GM19455 (cell line): ENCODE results near the gene MAJIN.

ENCODE experiments used
- ATAC-seq: cut with Tn5 transposase; IDR thresholded peaks from one replicate; pipeline ENCODE4 v1.9.1; 2021; ENCODE audit not compliant: unreplicated experiment

Gene MAJIN

GRCh38 chr11:64914123-64914522 lies 57.8 kb downstream of the MAJIN start:
- no peak for ATAC-seq

DNA sequence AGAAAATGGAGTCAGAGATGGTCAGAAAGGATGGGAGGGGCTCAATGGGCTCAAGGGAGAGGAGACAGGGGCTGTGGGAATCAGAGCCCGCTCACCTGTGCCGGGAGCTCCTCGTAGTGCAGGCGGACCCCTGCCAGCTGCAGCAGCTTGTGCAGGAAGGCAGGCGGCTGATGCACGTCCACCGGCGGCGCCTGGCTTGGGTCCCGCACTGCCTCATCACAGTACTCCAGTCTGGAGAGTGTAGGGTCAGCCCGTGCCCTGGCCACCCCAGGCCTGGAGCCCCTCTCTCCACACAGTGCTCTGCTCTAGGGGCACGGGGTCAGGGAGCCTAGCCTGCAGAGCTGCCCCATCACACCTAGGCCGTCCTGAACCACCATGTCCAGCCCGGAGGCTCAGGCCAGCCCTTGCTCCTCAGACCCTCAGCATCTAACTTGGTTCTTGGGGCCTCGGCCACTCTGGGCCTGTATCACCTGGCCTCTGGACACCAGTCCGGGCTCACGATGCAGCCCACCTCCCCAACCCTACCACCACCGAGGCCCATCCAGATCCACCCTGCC lies 58.7 kb downstream of the MAJIN start:
- ATAC-seq, result no peak

DNA sequence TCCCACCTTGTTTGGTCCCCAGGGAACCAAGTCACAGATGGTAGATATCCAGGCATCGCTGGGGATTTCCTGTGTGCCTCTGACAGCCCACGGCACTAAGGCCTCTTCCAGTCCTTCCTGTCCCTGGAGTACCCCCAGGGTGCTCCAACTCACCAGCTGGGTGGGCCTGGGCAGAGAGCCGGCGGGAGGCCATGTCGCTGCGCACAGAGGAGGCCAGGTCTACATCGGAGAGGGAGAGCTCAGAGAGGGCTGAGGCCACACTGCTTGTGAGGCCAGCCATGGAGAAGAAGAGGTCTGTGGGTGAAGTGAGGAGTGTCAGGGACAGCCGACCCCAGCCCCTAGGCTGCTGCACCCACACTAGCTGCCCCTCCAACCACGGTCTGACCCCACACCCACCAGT lies 60.2 kb downstream of the MAJIN start:
- ATAC-seq, result no peak

DNA sequence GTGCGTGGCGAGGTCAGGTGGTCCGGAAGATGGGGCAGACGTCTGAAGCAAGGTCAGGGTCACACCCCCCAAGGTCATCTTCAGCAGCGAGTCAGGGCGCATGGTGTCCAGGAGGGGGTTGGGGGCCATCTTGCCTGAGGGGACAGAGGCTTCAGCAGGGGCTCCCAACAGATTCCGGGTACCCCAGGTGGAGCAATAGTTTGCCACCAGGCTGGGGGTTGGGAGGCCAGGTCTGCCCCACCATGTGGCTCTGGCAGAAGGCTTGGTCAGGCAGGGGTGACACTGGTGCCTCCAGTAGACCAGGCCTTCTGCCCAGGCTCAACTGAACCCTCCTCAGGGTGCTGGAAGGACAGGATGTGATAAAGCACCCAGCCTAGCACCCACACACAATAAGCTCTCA lies 60.8 kb downstream of the MAJIN start:
- ATAC-seq, result no peak

- no peak for ATAC-seq
Observed at GRCh38 chr11:64910451-64911093, 61.3 kb downstream of the MAJIN start.

DNA sequence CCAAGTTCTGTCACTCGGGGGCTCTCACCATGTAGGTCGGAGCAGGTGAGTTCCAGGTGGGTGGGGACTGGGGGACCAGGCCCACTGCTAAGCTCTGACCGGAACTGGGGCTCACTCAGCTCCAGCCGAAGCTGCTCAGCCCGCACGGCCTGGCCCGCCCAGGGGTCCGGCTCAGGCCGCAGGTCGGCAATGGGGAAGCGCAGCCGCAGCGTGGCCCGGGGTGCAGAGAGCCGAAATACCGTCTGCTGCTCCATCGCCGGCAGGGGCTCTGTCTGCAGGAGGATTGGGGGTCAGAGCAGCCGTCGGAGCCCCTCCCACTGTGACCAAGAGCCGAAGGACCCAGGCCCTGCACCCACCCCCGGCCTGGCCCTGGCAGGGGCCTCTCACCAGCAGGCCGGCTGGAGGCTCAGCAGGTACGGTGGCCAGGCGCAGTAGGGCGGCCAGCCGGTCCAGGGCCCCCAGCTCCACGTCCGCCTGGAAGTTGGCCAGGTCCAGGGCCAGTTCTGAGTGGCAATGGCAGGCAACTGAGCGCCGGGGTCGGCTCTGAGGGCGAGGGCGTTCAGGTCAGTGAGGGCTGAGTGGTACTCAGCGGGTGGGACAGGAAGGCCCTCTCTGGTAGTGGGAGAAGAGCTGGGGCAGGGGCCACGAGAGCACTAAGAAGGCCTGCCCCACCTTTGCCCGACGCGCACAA lies 62.1 kb downstream of the MAJIN start:
- ATAC-seq, result no peak

DNA sequence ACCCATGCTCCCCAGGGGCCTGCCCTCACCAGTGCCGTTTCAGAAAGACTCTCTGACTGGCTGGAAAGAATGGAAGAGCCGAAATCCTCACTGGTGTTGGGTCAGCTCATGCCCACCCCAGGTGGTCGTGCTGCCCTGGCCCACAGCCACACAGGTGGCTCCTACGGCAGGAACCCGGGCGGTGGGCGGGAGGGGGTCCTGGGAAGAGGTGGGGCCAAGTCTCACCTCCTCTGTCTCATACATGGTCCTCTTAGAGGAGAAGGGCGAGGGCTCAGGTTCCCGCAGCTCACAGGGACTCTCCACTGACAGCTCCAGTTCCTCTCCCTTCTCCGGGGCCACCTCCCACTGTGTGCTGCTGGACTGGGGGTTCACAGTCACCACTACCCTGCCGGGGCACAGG lies 63.1 kb downstream of the MAJIN start:
- no peak for ATAC-seq

DNA sequence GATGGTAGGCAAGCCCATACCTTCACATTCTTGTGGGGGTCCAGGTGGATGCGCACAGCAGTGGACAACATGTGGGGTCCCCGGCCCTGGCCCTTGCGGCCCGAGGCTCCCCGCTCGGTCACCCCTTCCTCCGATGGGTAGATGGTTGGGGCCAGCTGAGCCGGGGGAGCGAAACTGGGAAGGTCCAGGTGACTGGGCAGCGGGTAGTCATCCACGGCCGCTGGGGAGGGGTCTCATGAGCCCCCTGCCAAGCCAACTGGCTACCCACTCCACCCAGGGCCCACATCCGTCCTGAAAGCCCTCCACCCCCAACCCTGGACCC lies 65.6 kb downstream of the MAJIN start:
- ATAC-seq, result no peak

DNA sequence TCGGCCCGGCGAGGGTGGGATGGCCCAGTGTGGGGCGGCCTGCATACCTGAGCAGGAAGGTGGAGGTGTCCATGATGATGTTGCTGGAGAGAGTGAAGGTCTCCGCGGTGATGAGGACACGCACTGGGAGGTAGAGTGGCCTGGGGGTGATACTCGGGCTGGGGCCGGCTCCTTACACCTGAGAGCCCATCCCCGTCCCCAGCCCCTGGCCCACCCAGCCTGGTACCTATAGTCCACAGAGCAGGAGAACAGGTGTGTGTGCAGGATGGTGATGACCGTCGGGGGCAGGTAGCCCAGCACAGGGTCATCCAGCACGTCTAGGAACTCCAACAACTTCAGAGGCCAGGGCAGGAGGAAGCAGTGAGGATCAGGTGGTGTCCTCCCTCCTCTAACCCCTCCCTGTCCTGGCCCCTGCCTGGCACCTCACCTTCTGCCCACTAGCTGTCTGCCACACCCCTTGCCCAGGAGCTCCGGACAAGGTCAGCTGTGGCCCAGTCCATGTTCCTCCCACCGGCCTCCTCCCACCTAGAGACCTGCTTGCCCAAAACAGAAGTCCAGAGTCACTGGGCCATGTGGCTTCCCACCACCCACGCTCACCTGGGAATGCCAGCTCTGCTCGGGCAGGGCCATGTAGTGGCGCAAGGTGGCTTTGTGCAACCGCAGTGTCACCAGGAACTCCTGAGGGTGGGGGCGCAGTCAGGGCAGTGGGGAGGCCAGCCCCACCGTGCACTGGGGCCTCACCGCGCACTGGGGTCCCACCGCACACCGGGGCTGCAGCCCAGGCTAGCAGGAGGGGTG lies 66.2 kb downstream of the MAJIN start:
- ATAC-seq, result no peak

- no peak for ATAC-seq
Observed at GRCh38 chr11:64903291-64903833, 68.5 kb downstream of the MAJIN start.

DNA sequence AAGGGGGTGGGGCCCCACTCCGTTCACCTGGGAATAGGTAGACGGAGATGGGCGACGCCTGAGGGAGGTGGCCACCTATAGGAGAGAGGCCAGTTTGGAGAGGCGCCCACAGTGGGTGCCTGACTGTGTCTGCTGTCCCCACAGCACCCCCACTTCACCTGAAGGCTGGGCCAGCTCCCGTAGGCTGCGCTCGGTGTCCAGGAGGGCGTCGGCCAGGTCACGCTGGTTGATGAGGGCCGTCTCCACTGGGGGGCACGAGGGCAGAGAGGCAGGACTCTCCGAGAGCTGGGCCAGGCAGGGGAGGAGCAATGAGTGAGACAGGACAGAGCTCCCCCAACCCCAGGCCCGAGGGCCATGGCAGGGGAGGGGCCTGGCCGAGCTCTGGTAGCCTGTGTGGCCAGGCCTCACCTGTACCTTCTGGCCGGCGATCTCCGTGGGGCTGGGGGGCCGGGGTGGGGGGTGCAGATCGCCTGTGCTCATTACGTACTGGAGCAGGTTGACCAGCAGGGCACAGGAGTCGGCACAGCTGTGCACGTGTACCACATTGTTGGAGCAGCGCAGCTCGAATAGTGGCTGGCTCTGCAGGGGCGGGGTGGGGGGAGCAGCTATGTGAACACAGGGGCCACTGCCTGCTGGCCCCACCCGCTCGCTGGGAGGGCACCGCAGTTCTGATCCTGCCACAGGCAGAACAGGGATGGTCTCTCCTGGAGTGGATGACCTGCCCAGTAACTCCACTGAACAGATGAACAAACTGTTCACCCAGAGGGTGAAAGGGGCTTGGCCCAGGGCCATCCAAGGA lies 69.6 kb downstream of the MAJIN start:
- no peak for ATAC-seq

DNA sequence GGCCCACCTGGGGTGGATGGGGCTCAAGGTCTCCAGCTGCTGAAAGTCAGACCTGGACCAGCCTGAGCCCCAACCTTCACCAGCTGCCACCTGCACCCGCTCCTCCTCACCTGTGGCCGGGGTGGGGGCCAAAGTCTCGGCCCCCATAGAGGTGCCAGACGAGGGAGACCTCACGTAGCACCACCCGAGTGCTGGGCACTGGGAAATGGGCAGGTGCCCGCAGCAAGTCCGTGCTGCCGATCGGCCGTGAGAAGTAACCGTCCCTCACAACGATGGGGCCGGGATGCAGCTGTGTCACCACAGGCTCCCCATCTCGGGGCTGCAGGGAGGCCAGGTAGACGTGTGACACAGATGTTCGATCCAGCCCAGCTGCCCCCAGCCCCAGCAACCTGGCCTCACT lies 71.1 kb downstream of the MAJIN start:
- ATAC-seq, result no peak

- no peak for ATAC-seq
Observed at GRCh38 chr11:64900263-64900678, 71.6 kb downstream of the MAJIN start.

DNA sequence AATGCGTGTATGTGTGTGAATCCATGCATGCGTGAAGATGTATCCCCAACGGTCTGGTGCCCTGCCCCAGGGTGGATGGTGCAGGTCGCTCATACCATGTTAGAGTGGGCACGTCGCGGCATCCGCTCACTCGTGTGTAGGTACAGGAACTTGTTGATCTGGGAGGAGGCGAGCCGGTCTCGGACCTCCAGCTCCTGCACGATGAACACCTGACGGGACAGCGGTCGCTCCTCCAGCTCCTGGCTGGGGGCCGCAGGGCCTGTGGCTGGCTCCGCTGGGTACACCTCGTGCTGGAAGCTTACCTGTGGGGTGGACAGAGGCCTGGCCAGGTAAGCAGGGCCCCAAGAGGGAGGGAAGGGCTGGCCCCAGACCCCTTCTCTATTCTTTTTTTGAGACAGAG lies 73.4 kb downstream of the MAJIN start:
- ATAC-seq, result no peak

- no peak for ATAC-seq
Observed at GRCh38 chr11:64898076-64898445, 73.8 kb downstream of the MAJIN start.

DNA sequence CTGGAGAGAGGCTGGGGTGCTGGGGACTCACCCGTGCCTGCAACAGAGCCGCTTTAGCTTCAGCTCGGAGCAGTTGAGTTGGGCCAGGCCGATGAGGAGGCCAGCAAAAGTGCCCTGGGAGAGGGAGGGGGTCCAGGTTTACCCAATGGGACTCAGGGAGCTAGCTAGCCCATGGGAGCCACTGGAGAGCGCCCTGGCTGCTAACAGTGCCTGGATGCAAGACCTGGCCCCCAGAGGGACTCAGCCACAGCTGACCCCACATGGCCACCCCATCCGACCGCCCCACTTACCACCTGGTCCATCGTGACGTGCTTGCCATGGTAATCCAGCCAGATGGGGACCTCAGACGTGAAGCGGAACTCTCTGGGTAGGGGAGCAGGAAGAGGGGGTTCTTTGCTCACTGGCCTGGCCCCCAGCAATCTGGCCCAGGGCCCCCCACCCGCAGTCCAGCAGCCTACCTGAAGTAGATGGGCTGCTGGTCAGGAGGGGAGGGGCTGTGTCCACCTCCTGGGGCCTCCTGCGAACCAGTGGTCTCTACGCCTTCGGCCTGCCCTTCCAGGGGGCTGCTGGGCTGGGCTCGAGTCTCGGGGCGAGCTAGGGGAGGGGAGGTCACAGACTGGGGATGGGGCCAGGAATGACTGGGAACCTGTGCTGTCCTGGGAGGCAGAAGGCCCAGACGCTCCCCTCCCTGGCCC lies 74.4 kb downstream of the MAJIN start:
- ATAC-seq, result no peak

DNA sequence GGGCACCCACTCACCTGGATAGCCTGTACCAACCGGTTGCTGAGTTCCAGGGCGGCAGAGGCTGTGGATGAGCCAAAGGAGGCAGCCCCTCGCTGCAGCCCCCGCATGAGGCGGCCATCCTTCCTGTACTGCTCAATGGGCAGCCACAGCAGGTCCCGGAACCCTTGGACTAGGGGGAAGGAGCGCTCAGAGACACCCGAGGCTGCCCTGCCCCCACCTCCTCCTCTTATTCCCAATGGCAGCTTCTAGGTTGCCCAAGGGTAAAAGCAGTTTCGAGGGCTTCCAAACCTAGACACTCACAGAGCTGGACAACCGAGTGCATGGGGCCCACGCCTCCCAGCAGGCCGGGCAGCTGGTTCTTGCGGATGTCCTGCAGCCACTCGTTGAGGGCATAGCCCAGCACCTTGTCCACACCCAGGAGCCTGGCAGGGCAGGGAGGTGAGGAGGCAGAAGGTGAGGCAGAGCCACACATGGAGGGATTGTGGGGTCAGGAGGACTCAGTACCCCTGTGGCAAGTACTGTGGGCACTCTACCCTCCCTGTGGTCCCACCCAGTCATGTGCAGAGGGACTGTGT lies 75.4 kb downstream of the MAJIN start:
- no peak for ATAC-seq

DNA sequence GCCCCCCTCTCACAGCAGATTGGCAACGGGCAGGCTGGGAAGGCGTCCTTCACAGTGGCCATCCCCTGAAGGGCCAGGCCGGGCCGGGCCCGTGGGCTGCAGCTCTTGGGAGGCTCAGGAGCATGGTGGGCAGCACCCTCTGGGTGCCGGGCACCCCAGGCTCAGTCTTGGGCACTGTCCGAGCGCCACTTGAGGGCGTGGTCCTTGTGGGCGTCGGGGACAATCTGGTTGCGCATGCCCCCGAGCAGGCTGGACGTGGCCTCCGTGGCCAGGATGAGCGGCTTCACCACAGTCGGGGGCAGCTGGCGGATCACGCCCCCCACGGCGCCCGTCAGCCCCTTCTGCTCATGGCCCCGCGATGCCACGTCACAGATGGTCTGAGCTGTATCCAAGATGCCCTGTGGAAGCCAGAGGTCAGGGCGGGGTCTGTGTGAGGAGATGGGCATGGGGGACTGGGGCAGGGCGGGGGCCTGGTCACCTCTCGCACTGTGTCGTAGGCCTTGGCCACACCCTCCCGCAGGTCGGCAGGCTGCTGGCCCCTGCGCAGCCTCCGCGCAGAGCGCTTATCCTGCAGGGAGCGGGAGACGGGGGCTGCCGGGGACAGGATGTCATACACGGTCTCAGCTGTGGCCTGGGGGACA lies 77.0 kb downstream of the MAJIN start:
- ATAC-seq, result no peak

- no peak for ATAC-seq
Observed at GRCh38 chr11:64894070-64894811, 77.7 kb downstream of the MAJIN start.
